K562 (cell line): ENCODE measurements around the gene PPAT. TPM values are rescaled to one million over a fixed set of nuclear protein-coding genes. Genes with fewer than 3 reads are reported as not detected.

Experiments
- BRCA1 ChIP-seq, 2 experiments: fragments of 450-650 bp in 1 of 2; sonication (generic) in 1 of 2; formaldehyde crosslinking in 1 of 2; IDR thresholded peaks; 2 replicates each; pipeline versions ENCODE4 v1.5.0 to v1.6.1; 2017 to 2020; ENCODE audit warnings: mild to moderate bottlenecking in 1 of 2, missing genetic modification reagents in 1 of 2
- CBX5 ChIP-seq: IDR thresholded peaks from 2 replicates; pipeline ENCODE4 v1.6.1; 2014; ENCODE audit warnings: low read depth, borderline replicate concordance
- CREM ChIP-seq: IDR thresholded peaks from 2 replicates; pipeline ENCODE4 v1.6.1; 2014; ENCODE audit warnings: antibody characterized with exemption, low read depth
- E2F1 ChIP-seq: sonication (generic); formaldehyde crosslinking; IDR thresholded peaks from 2 replicates; pipeline ENCODE4 v1.8.1; 2023; ENCODE audit warnings: mild to moderate bottlenecking, missing genetic modification reagents, moderate library complexity
- ELF2 ChIP-seq: fragments of 250-450 bp; sonication (Bioruptor Pico); IDR thresholded peaks from 2 replicates; pipeline ENCODE4 v1.5.0; 2021; ENCODE audit warnings: mild to moderate bottlenecking
- ERF ChIP-seq: fragments of 450-650 bp; formaldehyde crosslinking; IDR thresholded peaks from 2 replicates; pipeline ENCODE4 v1.4.0; 2020; ENCODE audit warnings: mild to moderate bottlenecking, mixed read lengths
- FOXK1 ChIP-seq: sonication (generic); formaldehyde crosslinking; IDR thresholded peaks from 2 replicates; pipeline ENCODE4 v1.8.0; 2022; ENCODE audit warnings: missing genetic modification reagents, mild to moderate bottlenecking, borderline replicate concordance
- GMEB1 ChIP-seq: fragments of 250-450 bp; sonication (Bioruptor Pico); IDR thresholded peaks from 2 replicates; pipeline ENCODE4 v1.4.0; 2020; ENCODE audit warnings: mild to moderate bottlenecking
- IRF1 ChIP-seq: sonication (generic); formaldehyde crosslinking; IDR thresholded peaks from 2 replicates; pipeline ENCODE4 v1.8.0; 2022; ENCODE audit warnings: missing genetic modification reagents, mild to moderate bottlenecking, borderline replicate concordance
- KLF13 ChIP-seq: fragments of 450-650 bp; IDR thresholded peaks from 2 replicates; pipeline ENCODE4 v1.6.1; 2016; ENCODE audit warnings: missing genetic modification characterization, low read depth, mild to moderate bottlenecking, missing compliant biosample characterization, moderate library complexity, borderline replicate concordance
- MCM2 ChIP-seq: fragments of 450-650 bp; IDR thresholded peaks from 2 replicates; pipeline ENCODE4 v1.6.1; 2017; ENCODE audit warnings: low read depth, mild to moderate bottlenecking
- MEF2A ChIP-seq: IDR thresholded peaks from 2 replicates; pipeline ENCODE4 v1.6.1; 2011; ENCODE audit warnings: low read depth, mild to moderate bottlenecking, low read length, moderate library complexity; ENCODE audit not compliant: control insufficient read depth
- MXI1 ChIP-seq: IDR thresholded peaks from 2 replicates; pipeline ENCODE4 v1.6.1; 2011; ENCODE audit warnings: low read depth, mild to moderate bottlenecking, improper control_type of control experiment, low read length
- NFE2L1 ChIP-seq: fragments of 450-650 bp; IDR thresholded peaks from 2 replicates; pipeline ENCODE4 v1.6.1; 2016; ENCODE audit warnings: missing genetic modification characterization, low read depth, mild to moderate bottlenecking, missing compliant biosample characterization, moderate library complexity, borderline replicate concordance
- POLR3G ChIP-seq: IDR thresholded peaks from 2 replicates; pipeline ENCODE4 v1.6.1; 2011; ENCODE audit not compliant: insufficient read length, insufficient replicate concordance; ENCODE audit errors: extremely low read depth
- TARDBP ChIP-seq: fragments of 450-650 bp; IDR thresholded peaks from 2 replicates; pipeline ENCODE4 v1.6.1; 2016
- TGIF2 ChIP-seq: sonication (generic); formaldehyde crosslinking; IDR thresholded peaks from 2 replicates; pipeline ENCODE4 v1.8.1; 2022; ENCODE audit warnings: mild to moderate bottlenecking, missing genetic modification reagents, moderate library complexity
- THRAP3 ChIP-seq: fragments of 450-650 bp; IDR thresholded peaks from 2 replicates; pipeline ENCODE4 v1.6.1; 2016; ENCODE audit warnings: mild to moderate bottlenecking, inconsistent platforms, borderline replicate concordance
- ZHX1 ChIP-seq: fragments of 150-350 bp; conservative IDR thresholded peaks from 2 replicates; pipeline ENCODE4 v1.6.1; 2014; ENCODE audit warnings: low read length
- ZNF134 ChIP-seq: fragments of 250-450 bp; sonication (Bioruptor Pico); conservative IDR thresholded peaks from 2 replicates; pipeline ENCODE4 v1.4.0; 2020
- ZNF212 ChIP-seq: fragments of 450-650 bp; formaldehyde crosslinking; IDR thresholded peaks from 2 replicates; pipeline ENCODE4 v1.4.0; 2020; ENCODE audit warnings: mild to moderate bottlenecking
- ZNF699 ChIP-seq: fragments of 250-450 bp; sonication (Bioruptor Pico); IDR thresholded peaks from 2 replicates; pipeline ENCODE4 v1.8.0; 2021; ENCODE audit warnings: mild to moderate bottlenecking, moderate library complexity; ENCODE audit not compliant: insufficient replicate concordance
- ZNF778 ChIP-seq: fragments of 450-650 bp; formaldehyde crosslinking; IDR thresholded peaks from 2 replicates; pipeline ENCODE4 v1.4.0; 2020; ENCODE audit warnings: mild to moderate bottlenecking, moderate library complexity
- polyA plus RNA-seq, 8 experiments: library from polyadenylated mRNA; depleted of rRNA in 4 of 8; stranded (reverse) in 5 of 8; unstranded in 3 of 8; fragments of >200 nt; fragmentation: Nextera tagmentation in 2 of 8; fragmentation: Illumina TruSeq in 1 of 8; extraction: Ambion mirVana in 2 of 8; extraction: Trizol in 1 of 8; gene quantifications; 2 replicates each; pipeline versions ENCODE4 v1.2.1 to v1.2.3, GENCODE V29; 2011 to 2014; ENCODE audit warnings: inconsistent platforms in 1 of 8, missing spikeins in 1 of 8
- total RNA-seq, 7 experiments: library from RNA; depleted of rRNA in 6 of 7; stranded (reverse); fragments of >200 nt in 6 of 7; fragmentation: Illumina TruSeq in 2 of 7; extraction: Trizol in 2 of 7; gene quantifications; 2 replicates each; pipeline versions ENCODE4 v1.2.1 to v1.2.3, GENCODE V29; 2011 to 2021; ENCODE audit warnings: low replicate concordance in 1 of 7

PPAT gene
- total and polyA plus RNA-seq, 9 of the 15 experiments (the other 6 are each of a cell fraction or from before 2014, with no cell fraction given), result 36.2 to 75.8 (median 55.5) TPM

DNA sequence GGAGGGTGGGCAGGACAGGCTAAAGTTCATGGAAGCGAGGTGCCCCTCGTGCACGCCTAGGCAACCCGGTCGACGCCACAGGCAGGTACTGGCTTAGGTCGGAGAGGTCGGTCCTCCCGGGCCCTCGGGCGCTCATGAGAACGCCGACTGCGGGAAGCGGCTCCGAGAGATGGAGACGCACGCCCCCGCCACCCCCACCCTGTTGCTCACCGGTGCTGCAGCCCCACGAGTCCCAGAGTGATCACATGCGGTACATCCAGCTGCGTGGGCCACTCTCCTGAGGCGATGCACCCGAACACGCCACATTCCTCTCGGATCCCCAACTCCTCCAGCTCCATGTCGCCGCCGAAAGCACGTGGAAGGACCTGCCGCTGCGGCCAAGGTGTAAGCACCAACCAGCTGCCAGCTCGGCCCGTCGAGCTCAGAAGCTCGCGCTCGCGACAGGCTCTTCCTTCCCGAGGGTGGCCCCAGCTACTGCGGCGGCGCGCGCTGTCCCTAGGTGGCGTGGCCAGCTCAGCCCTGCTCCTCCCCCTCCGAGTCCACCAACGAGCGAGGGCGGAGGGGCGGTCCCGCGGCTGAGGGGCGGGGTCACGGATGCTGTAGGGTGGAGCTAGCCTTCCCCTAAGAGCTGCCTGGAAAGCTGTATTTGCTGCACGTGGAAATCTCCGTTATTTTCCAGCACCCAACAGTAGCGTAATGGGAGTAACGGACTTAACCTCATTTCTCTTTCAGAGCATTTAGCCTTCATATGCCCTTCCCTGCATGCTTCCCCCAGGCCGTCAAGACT lies at the start of gene PPAT (continued):
- TF ChIP-seq MEF2A, result no peak
- TF ChIP-seq MCM2, result no peak
- TF ChIP-seq NFE2L1, result no peak
- TF ChIP-seq CBX5, result no peak
- TF ChIP-seq TGIF2 (CRISPR knock-in tag), result no peak
- TF ChIP-seq CREM, result peak; percentile 38; the same call in 1 of the 2 replicates
- TF ChIP-seq IRF1 (CRISPR knock-in tag), result no peak
- TF ChIP-seq GMEB1 (CRISPR knock-in tag), result no peak; the same call in 1 of the 2 replicates
- no peak for TF ChIP-seq ZNF134 (CRISPR knock-in tag)
- TF ChIP-seq KLF13, result no peak
- no peak for TF ChIP-seq ZNF212 (CRISPR knock-in tag)
- 0 out of 2 replicates have a peak, but pooled peaks have one; percentile 8 for TF ChIP-seq TARDBP
- no peak for TF ChIP-seq ZHX1
- no peak for TF ChIP-seq ZNF778 (CRISPR knock-in tag)
- no peak for TF ChIP-seq THRAP3
- no peak for TF ChIP-seq ERF (CRISPR knock-in tag)
- peak; percentile 88; the same call in 1 of the 2 replicates for TF ChIP-seq MXI1
- no peak for TF ChIP-seq ELF2 (CRISPR knock-in tag)
- TF ChIP-seq ZNF699 (CRISPR knock-in tag), result no peak
- no peak for TF ChIP-seq BRCA1 (IDR thresholded peaks at IDR 0.05)
- no peak for TF ChIP-seq BRCA1 (CRISPR knock-in tag; IDR thresholded peaks at IDR 0.05)
- no peak; the same call in 1 of the 2 replicates for TF ChIP-seq E2F1 (CRISPR knock-in tag)
- TF ChIP-seq FOXK1 (CRISPR knock-in tag), result no peak
- TF ChIP-seq POLR3G, result no peak
